ENCODE results near the gene CLEC16A.

The CLEC16A gene

DNA sequence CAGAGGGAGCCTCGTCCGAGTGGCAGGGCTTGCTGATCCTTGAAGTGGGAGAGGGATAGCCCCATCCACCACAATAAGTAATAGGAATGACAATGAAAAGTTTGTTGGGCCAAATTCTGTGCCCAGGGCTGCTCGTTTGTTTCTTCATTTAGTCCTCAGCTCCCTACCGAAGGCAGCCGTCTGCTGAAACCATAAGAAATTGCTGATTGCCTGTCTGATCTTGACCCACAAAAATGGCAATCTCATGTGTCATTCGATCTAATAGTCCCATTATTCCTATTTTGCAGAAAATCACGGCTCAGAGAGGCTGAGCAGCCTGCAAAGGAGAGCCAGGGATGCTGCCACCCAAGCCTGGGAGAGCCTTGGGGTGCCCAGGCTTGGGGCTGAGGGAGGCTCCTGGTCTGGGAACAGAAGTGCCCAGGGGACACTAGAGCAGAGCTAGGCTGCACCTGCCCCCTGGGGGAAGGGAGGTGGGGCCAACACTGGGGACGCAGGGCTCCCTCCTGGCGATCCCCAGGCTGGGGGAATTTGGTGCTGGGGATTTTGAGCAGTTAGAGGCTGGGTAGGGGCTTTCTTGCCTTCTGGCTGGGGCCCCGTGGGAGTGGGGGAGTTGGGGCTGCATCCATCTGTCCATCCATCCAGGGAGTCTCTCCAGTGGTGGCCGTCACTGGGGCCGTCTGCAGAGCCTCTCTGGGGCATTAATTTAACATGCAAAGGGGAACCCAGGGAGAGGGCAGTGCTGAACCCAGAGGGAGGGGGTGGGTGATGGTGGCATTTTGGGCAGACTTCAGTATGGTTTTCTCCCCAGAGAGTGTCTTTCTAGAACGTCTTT is 258.1 kb downstream of the CLEC16A start:
- no peak for DNase-seq (ENCODE audit: low read depth)
- H3K4me3 ChIP-seq (ENCODE audit: low read depth, low read length) = no peak overlapping the region
- TF ChIP-seq, protein P1, sequence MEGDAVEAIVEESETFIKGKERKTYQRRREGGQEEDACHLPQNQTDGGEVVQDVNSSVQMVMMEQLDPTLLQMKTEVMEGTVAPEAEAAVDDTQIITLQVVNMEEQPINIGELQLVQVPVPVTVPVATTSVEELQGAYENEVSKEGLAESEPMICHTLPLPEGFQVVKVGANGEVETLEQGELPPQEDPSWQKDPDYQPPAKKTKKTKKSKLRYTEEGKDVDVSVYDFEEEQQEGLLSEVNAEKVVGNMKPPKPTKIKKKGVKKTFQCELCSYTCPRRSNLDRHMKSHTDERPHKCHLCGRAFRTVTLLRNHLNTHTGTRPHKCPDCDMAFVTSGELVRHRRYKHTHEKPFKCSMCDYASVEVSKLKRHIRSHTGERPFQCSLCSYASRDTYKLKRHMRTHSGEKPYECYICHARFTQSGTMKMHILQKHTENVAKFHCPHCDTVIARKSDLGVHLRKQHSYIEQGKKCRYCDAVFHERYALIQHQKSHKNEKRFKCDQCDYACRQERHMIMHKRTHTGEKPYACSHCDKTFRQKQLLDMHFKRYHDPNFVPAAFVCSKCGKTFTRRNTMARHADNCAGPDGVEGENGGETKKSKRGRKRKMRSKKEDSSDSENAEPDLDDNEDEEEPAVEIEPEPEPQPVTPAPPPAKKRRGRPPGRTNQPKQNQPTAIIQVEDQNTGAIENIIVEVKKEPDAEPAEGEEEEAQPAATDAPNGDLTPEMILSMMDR (IDR thresholded peaks at IDR 0.05; ENCODE audit: low read depth, low read length, missing control alignments) = no peak

DNA sequence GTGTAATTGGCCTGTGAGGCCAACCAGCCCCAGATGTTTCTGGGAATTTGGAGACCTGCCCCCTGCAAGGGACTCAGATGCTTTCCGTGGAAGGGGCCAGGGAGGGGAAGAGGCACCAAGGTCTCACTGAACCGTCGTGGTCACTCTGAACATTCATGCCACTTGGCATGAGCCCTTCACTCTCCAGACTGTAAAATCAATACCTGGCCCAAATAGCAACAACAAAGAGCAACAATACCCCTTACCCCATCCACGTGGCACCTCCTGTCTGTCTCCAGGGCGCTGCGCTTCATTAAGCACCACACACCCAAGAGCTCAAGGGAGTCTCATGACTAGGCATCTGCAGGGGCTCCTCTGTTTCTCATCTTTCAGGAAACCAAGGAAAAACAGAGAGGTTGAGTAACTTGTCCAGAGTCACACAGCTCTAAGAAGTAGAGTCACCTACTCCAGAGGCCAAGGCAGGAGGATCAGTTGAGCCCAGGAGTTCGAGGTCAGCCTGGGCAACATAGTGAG is 258.8 kb downstream of the CLEC16A start:
- no peak for DNase-seq (ENCODE audit: low read depth)
- TF ChIP-seq, protein P1 (IDR thresholded peaks at IDR 0.05; ENCODE audit: low read depth, low read length, missing control alignments) = no peak
- no peak overlapping the region for H3K4me3 ChIP-seq (ENCODE audit: low read depth, low read length)

DNA sequence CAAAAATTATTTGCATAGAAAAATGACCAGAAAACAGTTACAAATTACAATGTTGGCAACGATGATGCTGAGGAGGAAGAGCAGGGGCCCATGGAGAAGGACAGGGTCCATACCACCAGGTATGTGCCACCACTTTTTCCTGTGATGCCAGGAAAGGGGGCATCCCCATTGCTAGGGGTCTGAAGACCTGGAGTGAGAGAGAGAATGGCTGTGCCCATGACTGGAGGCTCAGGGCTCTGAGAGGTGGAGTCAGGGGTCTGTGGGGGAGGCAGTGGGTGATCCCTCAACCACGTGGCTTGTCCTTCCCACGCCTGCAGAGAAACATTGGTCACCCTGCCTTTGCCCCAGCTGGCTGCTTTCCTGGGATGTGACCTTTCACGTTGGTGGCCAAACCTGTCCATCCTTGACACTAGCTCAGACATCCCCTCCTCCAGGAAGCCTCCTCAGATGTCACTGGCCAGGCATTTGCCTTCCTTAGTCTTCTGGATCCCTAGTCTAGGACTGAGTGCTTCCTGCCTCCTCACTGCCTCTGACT is 260.2 kb downstream of the CLEC16A start:
- no peak overlapping the region for H3K4me3 ChIP-seq (ENCODE audit: low read depth, low read length)
- no peak for DNase-seq (ENCODE audit: low read depth)
- TF ChIP-seq, protein P1 (IDR thresholded peaks at IDR 0.05; ENCODE audit: low read depth, low read length, missing control alignments) = no peak

DNA sequence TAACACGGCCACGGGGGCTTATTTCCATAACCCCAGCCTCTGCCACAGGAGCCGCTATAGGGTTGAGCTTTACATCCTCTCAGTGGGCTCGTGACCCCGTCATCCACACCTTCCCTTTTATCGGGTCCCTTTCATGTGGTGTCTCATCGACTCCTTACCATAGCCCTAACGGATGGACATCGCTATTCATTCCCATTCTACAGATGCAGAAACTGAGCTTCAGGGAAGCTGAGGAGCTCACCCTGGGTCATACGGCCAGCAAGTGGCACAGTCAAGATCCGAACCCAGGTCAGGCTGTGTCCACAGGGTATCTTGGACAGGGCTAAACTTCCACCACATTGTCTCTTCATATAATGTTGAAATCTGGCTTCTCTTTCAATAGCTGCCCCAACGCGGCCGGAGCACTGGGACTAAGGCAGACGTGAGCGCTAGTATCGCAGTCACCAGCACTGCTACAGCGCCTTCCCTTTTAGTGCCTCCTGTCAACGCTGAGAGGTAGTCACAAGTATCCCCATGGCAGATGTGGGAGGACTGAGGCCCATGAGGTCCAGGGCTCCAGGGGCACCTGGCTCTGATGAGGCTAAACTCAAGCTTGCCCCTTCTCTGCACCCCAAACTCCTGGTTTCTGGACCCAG is 260.8 kb downstream of the CLEC16A start:
- TF ChIP-seq, protein P1 (IDR thresholded peaks at IDR 0.05; ENCODE audit: low read depth, low read length, missing control alignments) = no peak
- no peak overlapping the region for H3K4me3 ChIP-seq (ENCODE audit: low read depth, low read length)
- DNase-seq (ENCODE audit: low read depth) = no peak

DNA sequence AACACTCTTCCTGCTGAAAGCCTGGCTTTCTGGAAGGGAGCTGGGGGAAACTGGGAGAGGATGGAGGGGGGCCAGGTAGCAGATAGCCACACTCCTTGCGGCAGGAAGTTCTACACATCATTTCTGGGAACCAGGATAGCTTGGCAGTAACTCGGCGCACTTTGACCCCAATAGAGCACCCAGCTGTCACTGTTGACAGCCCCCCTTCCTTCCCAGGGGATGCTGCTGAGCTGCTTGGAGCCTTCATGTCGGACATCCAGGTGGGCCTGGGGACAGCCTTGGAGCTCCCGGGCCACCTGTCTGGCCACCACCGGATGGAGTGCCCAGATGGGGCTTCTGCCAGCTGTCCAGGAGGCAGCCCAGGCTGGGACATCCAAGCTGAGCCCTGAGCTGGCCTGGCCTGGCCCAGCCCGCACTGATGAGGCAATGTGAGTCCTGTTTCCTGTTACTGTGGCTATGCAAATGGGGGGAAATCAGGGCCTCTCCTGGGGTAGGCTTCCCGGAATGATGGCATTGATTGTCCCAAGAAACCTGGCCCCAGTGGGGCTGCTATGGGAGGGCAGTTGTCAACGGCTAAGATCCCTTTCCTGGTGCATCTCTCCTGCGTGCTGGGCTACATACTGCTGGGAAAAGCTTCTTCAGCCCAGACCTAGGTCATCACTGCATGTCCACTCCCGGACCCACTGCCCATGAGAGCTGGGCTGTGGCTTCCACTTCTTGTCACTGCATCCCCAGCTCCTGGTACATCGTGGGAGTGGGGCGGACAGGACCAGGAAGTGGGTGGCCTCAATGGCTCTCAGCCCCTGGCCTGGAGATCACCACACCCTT is 261.6 kb downstream of the CLEC16A start:
- TF ChIP-seq, protein P1 (IDR thresholded peaks at IDR 0.05; ENCODE audit: low read depth, low read length, missing control alignments) = no peak
- H3K4me3 ChIP-seq (ENCODE audit: low read depth, low read length) = no peak overlapping the region
- no peak for DNase-seq (ENCODE audit: low read depth)

DNA sequence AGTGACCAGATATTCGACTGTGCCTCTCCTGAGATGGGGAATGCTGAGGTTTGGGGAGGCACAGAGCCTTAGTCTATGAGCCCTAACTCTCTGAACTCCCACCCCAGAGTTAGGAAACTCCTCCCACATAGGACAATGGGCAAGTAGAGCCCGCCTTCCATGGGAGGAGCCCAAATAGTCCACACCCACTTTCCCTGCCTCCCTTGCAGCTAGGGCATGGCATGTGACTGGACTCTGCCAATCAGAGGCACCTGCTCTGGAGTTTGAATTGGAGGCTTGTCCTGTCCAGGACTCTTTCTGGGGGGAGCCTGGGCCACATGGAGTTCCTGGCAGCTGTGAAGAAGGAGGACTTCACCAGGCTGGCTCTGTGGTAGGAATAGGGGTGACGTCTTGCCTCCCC is 263.3 kb downstream of the CLEC16A start:
- TF ChIP-seq, protein P1 (IDR thresholded peaks at IDR 0.05; ENCODE audit: low read depth, low read length, missing control alignments) = no peak
- DNase-seq (ENCODE audit: low read depth) = no peak

More for the DNA sequence above, 263.3 kb downstream of the CLEC16A start:
- no peak overlapping the region for H3K4me3 ChIP-seq (ENCODE audit: low read depth, low read length)
